DOHH2 (cell line): Measurements from ENCODE around the gene PIK3CA.

ENCODE experiments used
- H3F3A ChIP-seq: fragments of 200-600 bp; sonication (generic), shearing (Covaris generic); 2 replicates; pipeline ENCODE4 v1.6.0; 2016; ENCODE audit warnings: antibody characterized with exemption, mild to moderate bottlenecking; ENCODE audit not compliant: control insufficient read depth, insufficient read depth
- H3K27ac ChIP-seq: fragments of 200-600 bp; sonication (generic); 2 replicates; pipeline ENCODE4 v1.5.1; 2014; ENCODE audit warnings: low read depth, mild to moderate bottlenecking, low read length, moderate library complexity
- H3K27me3 ChIP-seq: fragments of 200-600 bp; sonication (generic); 2 replicates; pipeline ENCODE4 v1.6.1; 2014; ENCODE audit warnings: mild to moderate bottlenecking, low read length, mixed read lengths; ENCODE audit not compliant: control insufficient read depth
- H3K36me3 ChIP-seq: fragments of 200-600 bp; sonication (generic); 2 replicates; pipeline ENCODE4 v1.6.1; 2014; ENCODE audit warnings: mild to moderate bottlenecking, low read length, moderate library complexity, mixed read lengths; ENCODE audit not compliant: control insufficient read depth
- H3K4me1 ChIP-seq: fragments of 200-600 bp; sonication (generic); 2 replicates; pipeline ENCODE4 v1.6.1; 2014; ENCODE audit warnings: mild to moderate bottlenecking, low read length, mixed read lengths; ENCODE audit not compliant: control insufficient read depth
- H3K4me2 ChIP-seq: fragments of 200-600 bp; sonication (generic); 2 replicates; pipeline ENCODE4 v1.6.0; 2014; ENCODE audit warnings: mild to moderate bottlenecking, low read length, moderate library complexity
- H3K4me3 ChIP-seq: fragments of 200-600 bp; sonication (generic); 2 replicates; pipeline ENCODE4 v1.5.1; 2014; ENCODE audit warnings: mild to moderate bottlenecking, low read length, mixed read lengths
- H3K79me2 ChIP-seq: fragments of 200-600 bp; sonication (generic); 2 replicates; pipeline ENCODE4 v1.6.1; 2014; ENCODE audit warnings: mild to moderate bottlenecking, low read length, mixed read lengths; ENCODE audit not compliant: control insufficient read depth
- H3K9me2 ChIP-seq: fragments of 200-600 bp; sonication (generic); replicated peaks from 2 replicates; pipeline ENCODE4 v1.6.1; 2014; ENCODE audit warnings: mild to moderate bottlenecking, low read length, mixed read lengths; ENCODE audit not compliant: control insufficient read depth
- H3K9me3 ChIP-seq: fragments of 200-600 bp; sonication (generic); 2 replicates; pipeline ENCODE4 v1.6.1; 2014; ENCODE audit warnings: antibody characterized with exemption, low read length, mixed read lengths; ENCODE audit not compliant: control insufficient read depth, insufficient read depth
- H4K20me1 ChIP-seq: fragments of 200-600 bp; sonication (generic); 2 replicates; pipeline ENCODE4 v1.6.0; 2014; ENCODE audit warnings: low read depth, mild to moderate bottlenecking, antibody characterized with exemption, low read length, moderate library complexity; ENCODE audit not compliant: control insufficient read depth, insufficient read depth
- EZH2phosphoT487 ChIP-seq: fragments of 200-600 bp; sonication (generic); IDR thresholded peaks from 2 replicates; pipeline ENCODE4 v1.6.1; 2017; ENCODE audit warnings: borderline replicate concordance, mild to moderate bottlenecking, antibody characterized with exemption, low read length, moderate library complexity, mixed read lengths
- TF ChIP-seq, protein P1 (sequence below): fragments of 200-600 bp; sonication (generic); IDR thresholded peaks from one replicate; pipeline ENCODE4 v1.5.1; 2014; ENCODE audit warnings: antibody characterized with exemption, mild to moderate bottlenecking, low read depth, low read length; ENCODE audit not compliant: poor library complexity, severe bottlenecking

The PIK3CA gene

DNA sequence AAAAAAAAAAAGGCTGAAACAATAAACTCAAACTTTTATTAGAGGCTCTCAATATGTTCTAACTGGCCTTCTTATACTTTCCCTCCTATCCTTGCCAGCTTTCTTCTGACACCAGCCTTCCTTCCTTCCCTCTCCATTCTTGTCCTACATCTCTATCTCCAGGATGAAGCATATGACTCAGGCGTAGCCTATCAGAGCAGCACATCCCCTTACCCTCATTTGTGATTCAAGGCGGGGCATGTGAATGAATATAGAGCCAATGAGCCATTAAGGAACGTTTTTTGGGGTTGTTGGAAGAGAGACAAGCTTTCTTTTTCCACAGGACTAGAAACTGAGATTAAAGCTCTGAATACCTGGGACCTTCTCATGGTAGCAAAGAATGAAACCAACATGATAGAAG lies 127.8 kb downstream of the PIK3CA start:
- H3K36me3 ChIP-seq: no peaks in the 10 kb centered on the region
- H3K9me2 ChIP-seq: no peaks in the 10 kb centered on the region; the same call in 1 of the 2 replicates
- TF ChIP-seq, protein P1, sequence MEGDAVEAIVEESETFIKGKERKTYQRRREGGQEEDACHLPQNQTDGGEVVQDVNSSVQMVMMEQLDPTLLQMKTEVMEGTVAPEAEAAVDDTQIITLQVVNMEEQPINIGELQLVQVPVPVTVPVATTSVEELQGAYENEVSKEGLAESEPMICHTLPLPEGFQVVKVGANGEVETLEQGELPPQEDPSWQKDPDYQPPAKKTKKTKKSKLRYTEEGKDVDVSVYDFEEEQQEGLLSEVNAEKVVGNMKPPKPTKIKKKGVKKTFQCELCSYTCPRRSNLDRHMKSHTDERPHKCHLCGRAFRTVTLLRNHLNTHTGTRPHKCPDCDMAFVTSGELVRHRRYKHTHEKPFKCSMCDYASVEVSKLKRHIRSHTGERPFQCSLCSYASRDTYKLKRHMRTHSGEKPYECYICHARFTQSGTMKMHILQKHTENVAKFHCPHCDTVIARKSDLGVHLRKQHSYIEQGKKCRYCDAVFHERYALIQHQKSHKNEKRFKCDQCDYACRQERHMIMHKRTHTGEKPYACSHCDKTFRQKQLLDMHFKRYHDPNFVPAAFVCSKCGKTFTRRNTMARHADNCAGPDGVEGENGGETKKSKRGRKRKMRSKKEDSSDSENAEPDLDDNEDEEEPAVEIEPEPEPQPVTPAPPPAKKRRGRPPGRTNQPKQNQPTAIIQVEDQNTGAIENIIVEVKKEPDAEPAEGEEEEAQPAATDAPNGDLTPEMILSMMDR: no peak
- no peak for TF ChIP-seq EZH2phosphoT487
- no peak overlapping the region for H3K27ac ChIP-seq
- no peaks in the 10 kb centered on the region for H3K9me3 ChIP-seq
- no peaks in the 10 kb centered on the region for H3F3A ChIP-seq
- no peak overlapping the region for H3K4me3 ChIP-seq
- H3K79me2 ChIP-seq: no peaks in the 10 kb centered on the region
- H3K4me1 ChIP-seq: no peaks in the 10 kb centered on the region
- no peak overlapping the region for H3K4me2 ChIP-seq
- H4K20me1 ChIP-seq: no peaks in the 10 kb centered on the region
- H3K27me3 ChIP-seq: peaks cover 3% of the 10 kb centered on the region; the same call in 1 of the 2 replicates

DNA sequence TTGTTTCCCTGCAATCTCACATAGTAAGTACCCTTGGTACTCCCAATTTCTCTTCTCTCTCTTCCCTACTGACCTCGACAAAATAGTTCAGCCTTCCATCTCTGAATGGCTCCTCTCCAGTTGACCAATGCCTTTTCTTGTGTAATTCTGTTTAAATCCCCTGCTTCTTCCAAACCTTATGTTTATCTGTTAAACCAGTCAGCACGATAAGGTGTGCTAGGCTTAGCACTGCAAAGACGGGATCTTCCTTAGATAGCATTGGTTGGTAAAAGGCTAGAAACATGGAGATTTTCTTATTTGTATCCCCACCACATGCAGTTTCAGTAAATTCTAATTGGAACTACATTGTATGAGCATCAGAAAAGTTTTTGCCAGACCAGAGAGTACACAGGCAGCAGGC lies 128.6 kb downstream of the PIK3CA start:
- Histone ChIP-seq H3K4me2 (no peak overlapping the region), H3F3A (no peaks in the 10 kb centered on the region), H3K9me2 (no peaks in the 10 kb centered on the region; the same call in 1 of the 2 replicates), H3K79me2 (no peaks in the 10 kb centered on the region), H3K9me3 (no peaks in the 10 kb centered on the region), H4K20me1 (no peaks in the 10 kb centered on the region), H3K4me3 (no peak overlapping the region), H3K4me1 (no peaks in the 10 kb centered on the region), H3K27ac (no peak overlapping the region), H3K27me3 (peaks cover 3% of the 10 kb centered on the region; the same call in 1 of the 2 replicates), H3K36me3 (no peaks in the 10 kb centered on the region)
- TF ChIP-seq EZH2phosphoT487: no peak
- TF ChIP-seq, protein P1: no peak

DNA sequence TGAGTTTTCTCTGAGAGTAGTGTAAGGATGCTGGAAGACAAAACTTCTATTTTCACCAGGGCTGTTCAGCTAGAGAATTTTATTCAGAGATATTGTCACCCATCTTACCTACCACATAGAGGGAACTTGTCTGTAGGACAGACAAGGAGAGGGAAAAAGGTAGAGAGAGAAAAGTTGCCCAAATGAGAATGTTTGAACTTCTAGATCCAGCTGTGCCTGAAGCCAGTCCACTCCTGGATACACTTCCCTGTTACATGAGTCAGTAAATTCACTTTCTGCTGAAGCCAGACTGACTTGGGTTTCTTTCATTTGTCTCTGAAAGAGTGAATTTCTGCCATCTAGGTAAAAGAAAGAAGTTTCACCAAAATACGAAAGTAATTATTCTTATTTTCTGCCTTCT lies 130.0 kb downstream of the PIK3CA start:
- Histone ChIP-seq H3K4me3 (no peak overlapping the region), H3K79me2 (no peaks in the 10 kb centered on the region), H3K27ac (no peak overlapping the region), H3K9me3 (no peaks in the 10 kb centered on the region), H3K36me3 (no peaks in the 10 kb centered on the region), H3K4me2 (no peak overlapping the region), H3K4me1 (no peaks in the 10 kb centered on the region), H3K27me3 (peaks cover 7% of the 10 kb centered on the region; the same call in 1 of the 2 replicates), H3F3A (no peaks in the 10 kb centered on the region), H3K9me2 (no peaks in the 10 kb centered on the region; the same call in 1 of the 2 replicates), H4K20me1 (no peaks in the 10 kb centered on the region)
- TF ChIP-seq, protein P1: no peak
- TF ChIP-seq EZH2phosphoT487: no peak
